Measurements from ENCODE around the gene CLSTN3.

DNA sequence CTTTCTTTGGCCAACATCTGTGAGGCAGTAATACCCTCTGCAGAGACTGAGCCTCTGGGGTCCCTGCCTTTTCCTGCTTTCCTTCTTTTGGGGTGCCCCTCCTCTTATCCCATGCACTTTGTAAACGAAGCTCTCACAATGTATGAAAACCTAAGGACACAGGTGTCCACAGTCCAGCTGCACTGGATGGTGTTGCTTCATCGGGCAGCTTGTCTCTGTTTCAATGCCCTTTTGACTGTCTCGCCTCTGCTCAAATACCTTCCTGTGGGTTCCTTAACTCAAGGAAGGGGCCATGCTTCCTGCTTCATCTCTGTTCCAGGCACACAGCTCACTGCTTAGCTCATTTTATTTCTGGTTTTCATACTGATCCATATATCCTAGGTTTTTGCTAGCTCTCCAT lies 27.6 kb upstream of the CLSTN3 start:
- TF ChIP-seq GATA2 (IDR thresholded peaks at IDR 0.05; ENCODE audit: low read depth, low read length) (no peak), GATA3 (IDR thresholded peaks at IDR 0.05; ENCODE audit: low read depth, low read length) (no peak)
